22Rv1 (cell line): ENCODE data around the gene RRM2.

Experiments used
- CTCF ChIP-seq: fragments of 450-650 bp; IDR thresholded peaks from 2 replicates; pipeline ENCODE4 v1.5.1; 2017; ENCODE audit warnings: mild to moderate bottlenecking
- ZFX ChIP-seq: fragments of 450-650 bp; IDR thresholded peaks from 2 replicates; pipeline ENCODE4 v1.6.1; 2017; ENCODE audit warnings: antibody characterized with exemption, borderline replicate concordance

- TF ChIP-seq CTCF: no peak
- TF ChIP-seq ZFX: no peak
These were observed 31.2 kb upstream of the RRM2 start for GRCh38 chr2:10091182-10091888.
